GM21423 (cell line): ENCODE data around the gene CASP8AP2.
"Not testable (repeated sequence)": the region's sequence is repeated elsewhere in the genome, so short reads cannot be mapped to it uniquely, and the experiment has no call there.

Source experiments
- ATAC-seq: cut with Tn5 transposase; IDR thresholded peaks from one replicate; pipeline ENCODE4 v1.9.1; 2021; ENCODE audit warnings: mild to moderate bottlenecking, moderate library complexity; ENCODE audit not compliant: unreplicated experiment

Gene CASP8AP2

GRCh38 chr6:89886378-89887120 lies 56.9 kb downstream of the CASP8AP2 start:
- no peak for ATAC-seq

GRCh38 chr6:89887452-89888137 lies 57.9 kb downstream of the CASP8AP2 start:
- no peak for ATAC-seq

DNA sequence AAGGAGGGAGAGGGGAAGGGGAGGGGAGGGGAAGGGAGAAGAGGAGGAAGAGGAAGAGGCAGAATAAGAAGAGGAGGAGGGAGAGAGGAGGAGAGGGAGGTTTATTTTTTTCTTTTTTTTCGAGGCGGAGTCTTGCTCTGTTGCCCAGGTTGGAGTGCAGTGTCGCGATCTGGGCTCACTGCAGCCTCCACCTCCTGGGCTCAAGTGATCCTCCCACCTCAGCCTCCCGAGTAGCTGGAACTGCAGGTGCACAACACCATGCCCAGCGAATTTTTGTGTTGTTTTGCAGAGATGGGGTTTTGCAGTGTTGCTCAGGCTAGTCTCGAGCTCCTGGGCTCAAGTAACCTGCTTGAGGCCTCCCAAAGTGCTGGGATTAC lies 58.4 kb downstream of the CASP8AP2 start:
- ATAC-seq, result no peak

GRCh38 chr6:89888871-89889270 lies 59.2 kb downstream of the CASP8AP2 start:
- no peak for ATAC-seq

- ATAC-seq, result not testable (repeated sequence)
These were observed 61.3 kb downstream of the CASP8AP2 start for GRCh38 chr6:89890845-89891528.

DNA sequence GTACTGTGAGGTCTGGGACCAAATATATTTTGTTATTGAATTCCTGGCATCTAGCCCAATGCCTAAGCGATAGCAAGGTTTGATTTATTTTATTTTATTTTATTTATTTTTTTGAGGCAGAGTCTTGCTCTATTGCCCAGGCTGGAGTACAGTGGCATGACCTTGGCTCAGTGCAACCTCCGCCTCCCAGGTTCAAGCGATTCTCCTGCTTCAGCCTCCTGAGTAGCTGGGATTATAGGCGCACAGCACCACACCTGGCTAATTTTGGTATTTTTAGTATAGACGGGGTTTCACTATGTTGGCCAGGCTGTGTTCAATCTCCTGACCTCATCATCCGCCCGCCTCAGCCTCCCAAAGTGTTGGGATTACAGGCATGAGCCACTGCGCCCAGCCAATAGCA lies 62.9 kb downstream of the CASP8AP2 start:
- ATAC-seq, result not testable (repeated sequence)

GRCh38 chr6:89894169-89894568 lies 64.5 kb downstream of the CASP8AP2 start, which contains the start of gene GJA10:
GJA10 (plus strand) TSS chr6:89894469; CDS start chr6:89894469, 0 bp downstream.
- ATAC-seq, result no peak

GRCh38 chr6:89895276-89895874 lies 65.7 kb downstream of the CASP8AP2 start:
- ATAC-seq, result no peak

GRCh38 chr6:89910001-89910901 lies 80.6 kb downstream of the CASP8AP2 start:
- not testable (repeated sequence) for ATAC-seq

DNA sequence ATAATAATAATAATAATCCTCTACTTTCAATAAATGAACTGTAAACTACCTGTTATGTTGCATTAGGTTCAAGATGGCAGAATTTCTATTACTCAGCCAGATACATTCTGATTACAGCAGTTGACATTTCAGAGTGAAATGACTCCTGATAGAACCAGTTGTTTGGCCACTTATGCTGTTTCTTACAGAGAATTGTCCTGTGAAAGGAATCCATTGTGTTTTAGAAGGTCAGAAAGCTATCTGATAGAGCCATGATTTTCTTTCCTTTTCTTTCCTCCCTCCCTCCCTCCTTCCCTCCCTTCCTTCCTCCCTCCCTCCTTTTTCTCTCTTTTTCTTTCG lies 81.2 kb downstream of the CASP8AP2 start:
- no peak for ATAC-seq

DNA sequence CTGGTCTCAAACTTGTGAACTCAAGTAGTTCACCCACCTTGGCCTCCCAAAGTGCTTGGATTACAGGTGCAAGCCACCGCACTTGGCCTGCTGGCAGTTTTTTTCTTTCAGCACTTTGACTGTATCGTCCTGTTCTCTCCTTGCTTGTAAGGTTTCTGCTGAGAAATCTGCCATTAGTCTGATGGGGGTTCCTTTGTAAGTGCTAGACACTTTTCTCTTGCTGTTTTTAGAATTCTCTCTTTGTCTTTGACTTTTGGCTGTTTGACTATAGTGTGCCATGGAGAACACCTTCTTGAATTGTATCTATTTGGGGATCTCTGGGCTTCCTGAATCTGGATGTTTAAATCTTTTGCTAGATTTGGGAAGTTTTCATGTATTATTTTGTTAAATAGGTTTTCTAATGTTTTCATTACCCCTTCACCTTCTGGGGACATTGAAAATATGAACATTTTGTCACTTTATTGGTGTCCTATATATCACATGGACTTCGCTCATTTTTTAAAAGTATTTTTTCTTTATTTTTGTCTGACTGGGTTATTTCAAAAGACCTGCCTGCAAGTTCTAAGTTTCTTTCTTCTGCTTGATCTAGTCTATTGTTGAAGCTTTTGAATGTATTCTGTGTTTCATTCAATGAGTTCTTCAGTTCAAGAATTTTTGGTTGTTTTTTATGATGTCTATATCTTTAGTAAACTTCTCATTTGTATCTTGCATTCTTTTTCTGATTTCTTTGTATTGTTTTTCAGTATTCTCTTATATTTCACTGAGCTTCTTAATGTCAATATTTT lies 86.6 kb downstream of the CASP8AP2 start:
- no peak for ATAC-seq

DNA sequence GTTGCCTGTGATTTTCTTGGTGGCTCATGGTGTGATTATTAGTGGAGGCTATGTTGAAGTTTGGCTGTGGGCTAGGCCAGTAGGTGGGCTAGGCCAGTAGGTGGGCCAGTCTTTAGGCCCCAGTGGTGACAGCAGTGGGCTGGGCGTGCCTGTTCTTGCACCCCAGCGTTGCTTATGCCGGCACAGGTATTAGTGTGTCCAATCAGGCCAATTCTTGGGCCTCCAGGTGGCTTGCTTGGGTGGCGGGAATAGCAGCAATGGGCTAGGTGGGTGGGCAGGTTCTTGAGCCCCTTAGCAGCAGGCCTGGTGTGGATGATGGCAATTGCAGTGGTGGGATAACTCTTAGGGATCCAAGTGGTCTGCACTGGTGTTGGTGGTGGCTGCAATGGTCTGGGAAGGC lies 87.5 kb downstream of the CASP8AP2 start:
- no peak for ATAC-seq

DNA sequence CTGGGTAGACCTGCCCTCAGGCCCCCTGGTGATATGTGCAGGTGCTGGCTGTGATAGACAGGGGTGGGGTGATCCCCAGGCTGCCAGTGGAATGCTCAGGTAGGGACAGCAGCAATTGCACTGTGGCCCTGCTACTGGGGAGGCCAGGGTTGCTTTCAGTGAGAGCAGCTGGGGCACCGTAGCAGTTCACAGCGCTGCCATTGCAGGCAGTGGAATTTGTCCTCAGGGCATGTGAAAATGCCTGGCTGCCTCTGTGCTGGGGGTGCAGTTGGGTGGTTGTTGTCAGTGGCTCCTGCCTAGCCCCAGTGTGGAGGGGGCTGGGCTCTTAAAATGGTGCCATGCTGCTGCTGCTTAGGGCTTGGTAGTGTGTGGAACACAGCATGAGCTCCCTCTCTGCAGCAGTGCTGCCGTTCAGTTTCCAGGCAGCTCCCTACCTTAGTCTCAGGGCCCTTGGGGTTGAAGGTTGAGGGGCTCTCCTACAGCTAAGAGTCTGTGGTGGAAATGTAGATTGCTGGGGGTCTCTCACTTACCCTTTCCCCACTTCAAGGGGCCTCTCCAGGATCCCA lies 88.2 kb downstream of the CASP8AP2 start:
- no peak for ATAC-seq
